AG10803 (cell line): ENCODE measurements around the gene ULK3.

Experiments used
- DNase-seq: peaks from one replicate; pipeline ENCODE4 v3.0.0; 2010; ENCODE audit warnings: low read depth
- H3K4me3 ChIP-seq: 2 replicates; pipeline ENCODE4 v1.5.1; 2011; ENCODE audit warnings: mild to moderate bottlenecking, low read length, control low read depth
- CTCF ChIP-seq: conservative IDR thresholded peaks from 2 replicates; pipeline ENCODE4 v1.5.1; 2011; ENCODE audit warnings: mild to moderate bottlenecking, low read length, control low read depth, inconsistent platforms

The ULK3 gene

DNA sequence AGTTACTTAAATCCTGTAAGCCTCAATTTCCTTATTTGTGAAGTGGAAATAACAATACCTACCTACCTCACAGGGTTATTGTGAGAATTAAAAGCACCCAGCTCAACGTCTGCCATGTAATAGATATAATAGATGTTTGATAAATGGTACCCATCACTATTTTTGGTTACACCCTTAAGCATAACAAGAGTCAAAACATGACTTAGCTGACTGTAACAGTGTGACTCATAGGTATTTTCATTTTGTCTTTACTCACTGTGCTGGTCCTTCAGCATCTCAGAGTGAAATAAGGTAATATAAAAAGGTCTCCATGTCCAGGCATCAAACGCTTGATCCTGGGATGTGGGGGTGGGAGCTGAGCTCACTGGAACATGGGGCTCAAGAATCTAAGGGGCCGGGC, 13.5 kb downstream of the ULK3 start:
- DNase-seq, result peak; percentile 5
- H3K4me3 ChIP-seq, result no peak overlapping the region

GRCh38 chr15:74828835-74829234, 14.1 kb downstream of the ULK3 start:
- H3K4me3 ChIP-seq, result no peak overlapping the region
- DNase-seq, result no peak
- no peak for TF ChIP-seq CTCF

More for the DNA sequence above, 13.5 kb downstream of the ULK3 start:
- TF ChIP-seq CTCF, result no peak

DNA sequence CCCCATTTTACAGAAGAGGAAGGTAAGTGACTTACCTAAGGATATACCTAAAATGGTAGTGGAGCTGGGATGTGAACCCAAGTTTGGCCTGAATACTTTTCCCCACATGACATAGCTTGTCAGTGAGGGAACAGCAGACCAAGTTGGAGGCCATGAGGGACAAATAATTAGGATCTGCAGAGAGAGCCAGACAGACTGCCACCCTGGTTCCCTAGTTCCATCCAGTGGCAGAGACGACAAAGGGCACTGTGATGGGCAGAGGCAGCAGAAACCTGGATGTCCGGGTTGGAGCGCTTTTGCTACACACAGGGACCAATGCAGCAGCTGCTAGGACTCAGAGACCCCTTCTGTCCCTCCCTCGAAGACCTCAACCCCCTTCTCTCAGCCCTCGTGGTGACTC, 15.3 kb downstream of the ULK3 start:
- no peak for DNase-seq
- no peak for TF ChIP-seq CTCF
- H3K4me3 ChIP-seq, result no peak overlapping the region

GRCh38 chr15:74826921-74827320, 16.0 kb downstream of the ULK3 start:
- no peak for TF ChIP-seq CTCF
- no peak overlapping the region for H3K4me3 ChIP-seq
- no peak for DNase-seq

DNA sequence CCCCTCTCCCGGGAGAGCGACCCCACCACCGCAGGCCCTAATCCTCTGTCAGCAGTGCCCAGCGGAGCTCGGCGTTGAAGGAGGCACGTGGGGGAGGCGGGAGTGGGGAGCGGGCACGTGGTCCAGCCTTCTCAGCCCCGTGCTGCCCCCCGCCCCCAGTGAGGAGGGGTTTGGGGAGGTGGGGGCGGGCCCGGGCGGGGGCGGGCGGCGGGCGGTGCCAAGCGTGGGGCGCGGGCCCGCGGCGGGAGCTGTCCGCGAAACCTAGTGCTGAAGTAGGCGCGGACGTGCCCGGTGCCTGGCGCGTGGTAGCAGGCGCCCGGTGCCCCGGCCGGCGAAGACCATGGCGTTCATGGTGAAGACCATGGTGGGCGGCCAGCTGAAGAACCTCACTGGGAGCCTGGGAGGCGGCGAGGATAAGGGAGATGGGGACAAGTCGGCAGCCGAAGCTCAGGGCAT, 16.6 kb downstream of the ULK3 start, which contains the start of gene CPLX3:
Gene CPLX3 (plus strand): TSS at position 264 of the 456 bp plus-strand sequence. CDS start 77 bp downstream, at position 341.
- no peak for TF ChIP-seq CTCF
- no peak within 1 kb of the TSS for H3K4me3 ChIP-seq
- DNase-seq, result no peak

GRCh38 chr15:74825866-74826265, 17.1 kb downstream of the ULK3 start:
- no peak overlapping the region for H3K4me3 ChIP-seq
- TF ChIP-seq CTCF, result no peak
- DNase-seq, result no peak

DNA sequence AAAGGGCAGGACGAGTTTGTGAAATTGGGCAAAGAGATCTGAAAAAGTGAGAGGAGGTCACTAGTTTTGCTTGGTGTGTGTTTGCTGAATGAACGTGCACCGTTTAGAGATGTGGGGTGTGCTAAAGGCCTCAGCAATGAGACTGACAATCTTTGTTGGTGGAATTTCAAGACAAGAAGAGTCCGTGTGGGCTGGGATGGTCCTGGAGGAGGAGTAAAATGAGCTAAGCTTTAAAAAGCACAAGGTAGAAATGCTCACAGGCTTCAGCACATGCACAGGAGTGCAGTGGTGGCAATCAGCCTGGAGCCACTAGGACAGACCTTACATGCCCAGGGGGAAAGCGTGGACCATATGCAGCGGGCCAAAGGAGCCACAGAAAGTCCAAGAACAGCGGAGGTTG, 18.0 kb downstream of the ULK3 start:
- no peak for TF ChIP-seq CTCF
- no peak overlapping the region for H3K4me3 ChIP-seq
- no peak for DNase-seq
